HG03378 (cell line): Measurements from ENCODE around the gene PRKCB.
"Not testable (repeated sequence)": the region's sequence is repeated elsewhere in the genome, so short reads cannot be mapped to it uniquely, and the experiment has no call there.

Source experiments
- ATAC-seq: cut with Tn5 transposase; IDR thresholded peaks from one replicate; pipeline ENCODE4 v1.9.1; 2021; ENCODE audit warnings: mild to moderate bottlenecking, moderate library complexity; ENCODE audit not compliant: unreplicated experiment

PRKCB gene

DNA sequence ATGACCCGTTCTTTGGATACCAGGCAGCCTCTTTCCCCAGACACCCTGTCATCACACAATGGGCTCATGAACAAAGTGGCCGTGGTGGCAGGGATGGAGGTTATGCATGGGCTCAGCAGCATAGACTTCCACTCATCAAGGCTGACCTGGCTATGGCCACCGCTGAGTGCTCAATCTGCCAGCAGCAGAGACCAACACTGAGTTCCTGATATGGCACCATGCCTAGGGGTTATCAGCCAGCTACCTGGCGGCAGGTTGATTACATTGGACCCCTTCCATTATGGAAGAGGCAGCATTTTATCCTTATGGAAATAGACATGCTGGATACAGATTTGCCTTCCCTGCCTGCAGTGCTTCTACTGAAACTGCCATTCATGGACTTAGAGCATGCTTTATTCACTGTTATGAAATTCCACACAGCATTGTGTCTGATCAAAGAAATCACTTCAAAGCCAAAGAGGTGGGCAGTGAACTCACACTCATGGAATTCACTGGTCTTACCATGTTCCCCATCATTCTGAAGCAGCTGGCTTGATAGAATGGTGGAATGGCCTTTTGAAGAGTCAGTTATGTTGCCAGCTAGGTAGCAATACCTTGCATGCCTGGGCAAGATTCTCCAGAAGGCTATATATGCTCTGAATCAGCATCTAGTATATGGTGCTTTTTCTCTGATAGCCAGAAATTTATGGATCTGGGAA, 160.6 kb downstream of the PRKCB start:
- ATAC-seq, result no peak

DNA sequence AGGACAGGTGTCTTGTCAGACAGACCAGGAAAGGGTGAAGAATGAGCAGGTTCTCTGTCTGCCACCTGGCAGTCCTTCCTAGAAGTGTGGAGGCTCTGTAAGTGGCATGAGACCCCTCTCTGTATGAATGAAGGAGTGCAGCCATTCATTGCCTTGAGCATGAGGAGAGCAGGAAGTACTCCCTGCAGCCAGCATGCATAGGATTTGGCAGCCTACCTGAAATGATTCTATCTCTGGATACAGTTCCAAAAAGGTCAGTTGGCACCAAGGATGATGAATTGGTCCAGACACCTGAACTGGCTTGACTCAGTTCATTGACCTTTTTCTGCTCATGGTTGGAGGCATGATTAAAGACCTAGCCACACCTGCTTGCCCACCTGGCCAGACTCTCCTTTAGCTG, 163.0 kb downstream of the PRKCB start:
- ATAC-seq, result no peak

DNA sequence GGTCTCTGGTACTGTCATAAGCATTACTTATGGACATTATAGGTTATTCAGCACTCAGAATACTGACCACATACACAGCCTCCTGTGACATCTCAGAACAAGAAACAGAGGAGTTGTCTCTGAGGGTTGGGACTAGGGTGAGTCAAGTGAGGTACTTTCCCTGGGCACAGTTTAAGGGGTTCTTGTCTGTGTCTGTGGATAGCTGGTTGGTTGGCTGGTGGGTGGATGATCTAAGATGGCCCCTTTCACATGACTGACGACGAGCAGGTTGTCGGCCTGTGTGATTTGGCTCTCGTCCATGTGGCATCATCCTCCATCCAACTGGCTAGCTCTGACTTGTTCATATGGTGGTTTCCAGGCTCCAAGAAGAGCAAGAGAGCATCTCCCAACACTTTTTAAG, 163.9 kb downstream of the PRKCB start:
- ATAC-seq, result peak; percentile 74

DNA sequence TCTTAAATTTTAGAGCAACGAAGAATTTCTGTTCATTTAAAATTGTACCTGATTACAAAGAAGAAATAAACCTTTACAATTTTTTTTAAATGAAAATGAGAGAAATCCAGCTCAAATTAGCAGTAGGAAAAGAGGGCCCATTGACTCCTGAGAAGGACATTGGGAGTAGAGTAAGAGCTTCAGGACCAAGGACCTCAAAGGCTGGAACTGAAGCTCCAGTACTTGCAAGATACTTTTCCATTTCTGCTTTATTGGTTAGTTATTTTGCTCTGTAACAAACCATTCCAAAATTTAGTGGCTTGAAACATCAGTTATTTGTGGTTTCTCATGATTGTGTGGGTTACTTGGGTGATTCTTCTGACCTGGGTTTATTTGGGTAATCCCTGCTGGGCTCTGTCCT, 165.9 kb downstream of the PRKCB start:
- ATAC-seq, result no peak

GRCh38 chr16:24002619-24003018, 166.8 kb downstream of the PRKCB start:
- no peak for ATAC-seq

DNA sequence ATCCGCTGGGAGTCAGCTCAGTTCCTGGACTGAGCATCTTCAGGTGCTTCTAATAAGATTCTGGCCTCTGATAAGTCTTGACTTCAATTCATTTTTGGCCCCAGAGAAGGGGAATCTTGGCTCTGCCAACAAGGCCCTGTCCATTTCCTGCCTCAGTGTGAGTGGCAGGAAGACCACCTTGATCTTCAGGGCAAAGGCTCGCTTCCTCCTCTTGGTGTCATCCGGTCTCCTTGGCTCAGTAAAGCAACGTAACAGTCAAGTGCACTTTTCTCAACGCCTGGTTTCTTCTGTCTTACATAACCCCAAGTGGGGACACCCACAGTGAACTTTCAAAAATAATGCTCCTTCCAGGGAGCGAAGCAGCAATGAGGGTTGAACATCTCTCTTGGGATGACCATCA, 169.8 kb downstream of the PRKCB start:
- no peak for ATAC-seq

DNA sequence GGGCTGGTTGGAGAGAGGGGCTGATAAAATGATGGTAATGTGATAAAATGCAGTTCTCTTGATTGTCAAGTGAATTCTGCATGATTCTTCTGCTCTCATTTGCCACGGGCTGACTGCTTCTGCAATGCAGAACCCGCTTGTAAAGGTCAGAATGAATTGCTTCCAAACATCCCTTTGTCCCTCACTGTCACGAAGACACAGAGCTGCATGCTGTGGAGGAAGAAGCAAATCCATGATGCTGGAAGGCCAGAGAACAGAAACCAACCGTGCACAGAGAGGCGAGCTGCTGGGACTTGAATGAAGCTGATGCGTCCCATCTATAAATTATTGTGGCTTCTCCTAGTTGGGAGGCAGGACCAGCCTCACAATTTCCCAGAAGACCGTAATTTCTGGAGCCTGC, 171.6 kb downstream of the PRKCB start:
- ATAC-seq, result no peak

- ATAC-seq, result no peak
Measured at GRCh38 chr16:24007934-24008333, 172.2 kb downstream of the PRKCB start.

- ATAC-seq, result no peak
Measured at GRCh38 chr16:24009098-24009497, 173.3 kb downstream of the PRKCB start.

DNA sequence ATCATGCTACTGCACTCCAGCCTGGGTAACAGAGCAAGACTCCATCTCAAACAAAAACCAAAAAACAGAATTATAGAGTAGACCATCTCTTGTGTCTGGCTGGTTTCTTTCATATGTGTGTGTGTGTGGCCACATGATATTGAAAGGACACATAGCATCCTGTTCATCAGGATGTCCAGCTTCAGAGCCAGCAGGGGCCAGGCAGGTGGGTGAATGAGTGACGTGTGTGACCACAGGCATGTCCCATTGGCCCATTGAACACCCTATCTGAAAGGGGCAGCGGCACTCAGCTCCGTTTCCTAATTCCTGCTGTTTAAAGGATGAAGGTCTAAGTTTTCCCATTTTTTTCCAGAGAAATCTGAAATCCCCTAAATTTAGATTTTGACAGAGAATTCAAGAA, 174.2 kb downstream of the PRKCB start:
- no peak for ATAC-seq

DNA sequence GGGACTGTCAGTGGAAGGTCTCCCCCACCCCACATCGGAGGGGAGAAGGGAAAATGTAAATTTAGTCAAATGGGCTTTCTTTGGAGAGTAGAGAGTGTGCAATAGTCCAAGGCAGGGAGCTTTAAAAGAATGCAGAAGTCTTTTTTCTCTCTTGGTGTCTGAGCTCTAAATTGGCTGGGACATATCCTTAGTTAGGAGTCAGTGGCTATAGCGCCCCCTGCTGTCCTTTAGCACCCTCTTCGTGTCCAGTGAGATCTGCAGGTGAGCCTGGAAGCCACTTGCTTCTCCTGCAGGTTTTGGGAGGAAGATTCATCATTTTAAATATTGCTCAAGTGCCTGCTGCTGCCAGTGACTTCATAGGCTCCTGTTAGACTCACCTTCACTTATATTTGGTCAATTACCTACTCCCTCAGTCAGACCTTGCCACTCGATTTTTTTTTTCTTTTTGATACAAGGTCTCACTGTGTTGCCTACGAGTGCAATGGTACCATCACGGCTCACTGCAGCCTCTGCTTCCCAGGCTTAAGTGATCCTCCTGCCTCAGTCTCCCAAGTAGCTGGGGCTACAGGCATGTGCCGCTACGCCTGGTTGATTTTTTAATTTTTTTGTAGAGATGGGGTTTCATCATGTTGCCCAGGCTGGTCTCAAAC, 174.8 kb downstream of the PRKCB start:
- no peak for ATAC-seq

GRCh38 chr16:24011237-24011636, 175.5 kb downstream of the PRKCB start:
- ATAC-seq, result no peak

- ATAC-seq, result no peak
Measured at GRCh38 chr16:24013054-24013636, 177.4 kb downstream of the PRKCB start.

GRCh38 chr16:24013864-24014645, 178.3 kb downstream of the PRKCB start:
- ATAC-seq, result peak; percentile 92

- not testable (repeated sequence) for ATAC-seq
Measured at GRCh38 chr16:24014955-24015354, 179.2 kb downstream of the PRKCB start.

DNA sequence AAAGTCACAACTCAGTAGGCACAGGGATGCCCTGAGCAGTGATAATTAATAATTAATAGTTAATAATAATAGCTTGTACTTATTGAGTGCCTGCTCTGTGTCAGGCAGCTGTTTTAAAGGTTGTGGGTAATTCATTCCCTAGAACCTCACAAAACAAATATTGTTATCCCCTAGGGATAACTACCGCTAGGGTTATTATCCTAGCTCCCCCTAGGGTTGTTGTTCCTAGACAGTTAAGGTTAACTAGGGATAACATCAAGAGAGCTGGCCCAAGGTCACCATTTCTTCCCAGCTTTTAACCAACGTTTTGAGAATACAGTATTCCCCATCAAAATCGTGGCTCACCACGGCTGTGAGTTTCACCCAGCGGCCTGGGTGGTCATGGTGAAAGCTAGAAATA, 180.1 kb downstream of the PRKCB start:
- no peak for ATAC-seq

- ATAC-seq, result no peak
Measured at GRCh38 chr16:24018485-24018884, 182.7 kb downstream of the PRKCB start.

GRCh38 chr16:24022797-24023196, 187.0 kb downstream of the PRKCB start:
- no peak for ATAC-seq

- no peak for ATAC-seq
Measured at GRCh38 chr16:24023621-24024020, 187.8 kb downstream of the PRKCB start.

DNA sequence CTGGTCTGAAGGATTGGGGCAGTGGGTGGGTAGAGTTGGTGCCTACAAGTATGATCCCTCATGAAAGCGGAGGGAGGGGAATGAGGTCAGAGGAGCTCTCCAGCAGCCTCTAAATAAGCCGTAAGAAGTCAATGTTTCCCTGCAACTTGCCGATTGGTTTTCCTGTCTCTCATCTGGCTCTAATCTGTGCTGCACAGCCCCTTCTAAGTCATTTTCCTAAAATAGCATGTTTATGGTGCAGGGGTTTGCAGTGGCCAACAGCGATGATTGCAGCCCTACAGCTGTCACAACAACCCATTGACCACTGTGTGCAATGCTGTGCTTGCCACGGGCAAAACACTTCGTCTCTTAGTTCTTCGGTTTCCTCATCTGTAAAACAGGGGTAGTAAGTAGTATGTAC, 189.2 kb downstream of the PRKCB start:
- ATAC-seq, result no peak

DNA sequence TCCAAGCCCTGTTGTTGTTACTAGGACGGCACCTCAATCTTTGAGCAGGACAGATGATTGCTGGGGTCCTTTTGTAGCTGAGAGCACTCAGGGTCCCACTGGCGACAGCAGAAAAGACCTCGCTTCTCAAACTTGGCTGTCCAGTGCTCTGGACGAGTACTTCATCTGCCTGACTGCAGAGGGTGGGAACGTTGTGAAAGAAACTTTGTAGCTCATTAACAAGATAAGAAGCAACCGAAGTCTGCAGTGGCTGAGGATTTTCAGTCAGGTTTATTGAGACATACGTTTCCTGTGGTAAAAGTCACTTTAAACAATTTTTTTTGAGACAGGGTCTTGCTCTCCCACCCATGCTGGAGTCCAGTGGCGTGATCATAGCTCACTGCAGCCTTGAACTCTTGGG, 191.7 kb downstream of the PRKCB start:
- no peak for ATAC-seq

- ATAC-seq, result not testable (repeated sequence)
Measured at GRCh38 chr16:24029841-24030240, 194.1 kb downstream of the PRKCB start.
